Tibial nerve (tissue), 3 donors: Measurements from ENCODE around the gene CACNA1G.

Experiments
- CTCF ChIP-seq, 5 experiments: fragments of 200-600 bp in 3 of 5; fragments of 450-650 bp in 2 of 5; sonication (generic) in 3 of 5; IDR thresholded peaks; one replicate each; pipeline ENCODE4 v1.5.1; 2016 to 2019; ENCODE audit warnings: antibody characterized with exemption in 5 of 5, mild to moderate bottlenecking in 3 of 5, moderate library complexity in 2 of 5
- POLR2A ChIP-seq, 2 donors: fragments of 450-650 bp; IDR thresholded peaks; one replicate each; pipeline ENCODE4 v1.6.1; 2017; ENCODE audit warnings: antibody characterized with exemption in 2 of 2, mild to moderate bottlenecking in 2 of 2, moderate library complexity in 2 of 2

- TF ChIP-seq CTCF (IDR thresholded peaks at IDR 0.05) (no peak), POLR2A (IDR thresholded peaks at IDR 0.05) (no peak)
Observed at GRCh38 chr17:50547736-50548083, 12.8 kb upstream of the CACNA1G start.
